IMR-90 (cell line): ENCODE measurements around the gene SNAP29.

ENCODE experiments used
- BHLHE40 ChIP-seq: fragments of 150-350 bp; IDR thresholded peaks from 2 replicates; pipeline ENCODE4 v1.6.1; 2016; ENCODE audit warnings: mild to moderate bottlenecking, low read depth, low read length
- CEBPB ChIP-seq: IDR thresholded peaks from 2 replicates; pipeline ENCODE4 v1.6.1; 2012; ENCODE audit warnings: low read depth, low read length, improper control_type of control experiment
- MAFK ChIP-seq: IDR thresholded peaks from 2 replicates; pipeline ENCODE4 v1.6.1; 2012; ENCODE audit warnings: low read depth, low read length, improper control_type of control experiment
- MXI1 ChIP-seq: IDR thresholded peaks from 2 replicates; pipeline ENCODE4 v1.6.1; 2012; ENCODE audit warnings: low read depth, mild to moderate bottlenecking, low read length, moderate library complexity, borderline replicate concordance
- POLR2A ChIP-seq: IDR thresholded peaks from 2 replicates; pipeline ENCODE4 v1.6.1; 2012; ENCODE audit warnings: mild to moderate bottlenecking, low read depth, low read length
- RCOR1 ChIP-seq: IDR thresholded peaks from 2 replicates; pipeline ENCODE4 v1.6.1; 2012; ENCODE audit warnings: mild to moderate bottlenecking, low read length, improper control_type of control experiment; ENCODE audit not compliant: insufficient replicate concordance
- RFX5 ChIP-seq: IDR thresholded peaks from 2 replicates; pipeline ENCODE4 v1.8.0; 2012; ENCODE audit warnings: low read depth, mild to moderate bottlenecking, low read length, moderate library complexity
- SMC3 ChIP-seq: fragments of 150-350 bp; IDR thresholded peaks from 2 replicates; pipeline ENCODE4 v1.6.1; 2016; ENCODE audit warnings: low read depth, mild to moderate bottlenecking, antibody characterized with exemption, low read length, moderate library complexity
- TF ChIP-seq, protein P1 (sequence below): conservative IDR thresholded peaks from 2 replicates; pipeline ENCODE4 v1.5.1; 2012; ENCODE audit warnings: mild to moderate bottlenecking, low read depth, low read length, improper control_type of control experiment
- TF ChIP-seq, protein P2 (sequence below): fragments of 150-350 bp; IDR thresholded peaks from 2 replicates; pipeline ENCODE4 v1.6.1; 2017; ENCODE audit warnings: mild to moderate bottlenecking, antibody characterized with exemption, low read length, low read depth
- TF ChIP-seq, protein P3 (sequence below): fragments of 150-350 bp; IDR thresholded peaks from 2 replicates; pipeline ENCODE4 v1.6.1; 2016; ENCODE audit warnings: low read depth, mild to moderate bottlenecking, low read length, moderate library complexity, borderline replicate concordance

DNA sequence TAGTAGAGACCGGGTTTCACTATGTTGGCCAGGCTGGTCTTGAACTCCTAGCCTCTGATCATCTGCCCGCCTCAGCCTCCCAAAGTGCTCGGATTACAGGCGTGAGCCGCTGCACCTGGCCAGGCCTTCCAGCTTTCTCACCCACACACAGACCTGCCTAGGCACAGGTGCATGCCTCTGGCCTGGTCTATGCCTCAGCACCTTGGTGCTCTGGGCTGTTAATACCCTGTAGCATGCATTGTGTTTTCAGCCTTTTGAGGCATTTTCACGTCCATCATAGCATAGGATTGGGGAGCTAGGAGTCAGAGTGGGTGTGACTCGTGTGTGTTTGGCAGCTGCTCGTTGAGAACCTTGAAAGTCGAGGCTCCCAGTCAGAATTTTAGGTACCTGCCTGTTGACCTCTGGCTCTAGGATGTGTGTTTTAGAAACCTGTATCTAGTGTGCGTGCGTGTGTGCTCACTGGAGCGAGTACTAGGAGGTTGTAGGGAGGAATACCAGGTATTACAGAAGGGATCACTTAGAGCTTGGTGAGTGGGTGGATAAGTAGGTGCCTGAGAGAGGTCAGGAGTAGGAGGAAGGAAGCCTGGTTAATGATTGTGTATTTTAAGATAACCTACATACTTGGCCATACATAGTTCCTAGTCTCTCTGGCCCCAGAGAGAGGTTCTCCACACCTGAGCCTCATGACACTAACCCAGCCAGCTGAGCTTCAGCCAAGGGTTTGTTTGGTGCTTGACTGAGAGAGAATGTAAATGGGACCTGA, 78.4 kb downstream of the SNAP29 start:
- TF ChIP-seq CEBPB (no peak), RFX5 (no peak), MXI1 (no peak), POLR2A (no peak), SMC3 (no peak), BHLHE40 (no peak), MAFK (no peak), RCOR1 (no peak)
- TF ChIP-seq, protein P1, sequence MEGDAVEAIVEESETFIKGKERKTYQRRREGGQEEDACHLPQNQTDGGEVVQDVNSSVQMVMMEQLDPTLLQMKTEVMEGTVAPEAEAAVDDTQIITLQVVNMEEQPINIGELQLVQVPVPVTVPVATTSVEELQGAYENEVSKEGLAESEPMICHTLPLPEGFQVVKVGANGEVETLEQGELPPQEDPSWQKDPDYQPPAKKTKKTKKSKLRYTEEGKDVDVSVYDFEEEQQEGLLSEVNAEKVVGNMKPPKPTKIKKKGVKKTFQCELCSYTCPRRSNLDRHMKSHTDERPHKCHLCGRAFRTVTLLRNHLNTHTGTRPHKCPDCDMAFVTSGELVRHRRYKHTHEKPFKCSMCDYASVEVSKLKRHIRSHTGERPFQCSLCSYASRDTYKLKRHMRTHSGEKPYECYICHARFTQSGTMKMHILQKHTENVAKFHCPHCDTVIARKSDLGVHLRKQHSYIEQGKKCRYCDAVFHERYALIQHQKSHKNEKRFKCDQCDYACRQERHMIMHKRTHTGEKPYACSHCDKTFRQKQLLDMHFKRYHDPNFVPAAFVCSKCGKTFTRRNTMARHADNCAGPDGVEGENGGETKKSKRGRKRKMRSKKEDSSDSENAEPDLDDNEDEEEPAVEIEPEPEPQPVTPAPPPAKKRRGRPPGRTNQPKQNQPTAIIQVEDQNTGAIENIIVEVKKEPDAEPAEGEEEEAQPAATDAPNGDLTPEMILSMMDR, result no peak
- TF ChIP-seq, protein P2, sequence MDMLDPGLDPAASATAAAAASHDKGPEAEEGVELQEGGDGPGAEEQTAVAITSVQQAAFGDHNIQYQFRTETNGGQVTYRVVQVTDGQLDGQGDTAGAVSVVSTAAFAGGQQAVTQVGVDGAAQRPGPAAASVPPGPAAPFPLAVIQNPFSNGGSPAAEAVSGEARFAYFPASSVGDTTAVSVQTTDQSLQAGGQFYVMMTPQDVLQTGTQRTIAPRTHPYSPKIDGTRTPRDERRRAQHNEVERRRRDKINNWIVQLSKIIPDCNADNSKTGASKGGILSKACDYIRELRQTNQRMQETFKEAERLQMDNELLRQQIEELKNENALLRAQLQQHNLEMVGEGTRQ, result no peak
- TF ChIP-seq, protein P3, sequence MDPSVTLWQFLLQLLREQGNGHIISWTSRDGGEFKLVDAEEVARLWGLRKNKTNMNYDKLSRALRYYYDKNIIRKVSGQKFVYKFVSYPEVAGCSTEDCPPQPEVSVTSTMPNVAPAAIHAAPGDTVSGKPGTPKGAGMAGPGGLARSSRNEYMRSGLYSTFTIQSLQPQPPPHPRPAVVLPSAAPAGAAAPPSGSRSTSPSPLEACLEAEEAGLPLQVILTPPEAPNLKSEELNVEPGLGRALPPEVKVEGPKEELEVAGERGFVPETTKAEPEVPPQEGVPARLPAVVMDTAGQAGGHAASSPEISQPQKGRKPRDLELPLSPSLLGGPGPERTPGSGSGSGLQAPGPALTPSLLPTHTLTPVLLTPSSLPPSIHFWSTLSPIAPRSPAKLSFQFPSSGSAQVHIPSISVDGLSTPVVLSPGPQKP, result no peak
